Erythroblast (primary cell): ENCODE measurements around the gene ANKRD35.

Source experiments
- GATA1 ChIP-seq: IDR thresholded peaks from 2 replicates; pipeline ENCODE4 v1.6.1; 2011; ENCODE audit warnings: low read depth, mild to moderate bottlenecking, control low read depth, low read length, moderate library complexity
- POLR2A ChIP-seq: IDR thresholded peaks from 2 replicates; pipeline ENCODE4 v1.6.1; 2011; ENCODE audit warnings: mild to moderate bottlenecking, low read length

- TF ChIP-seq POLR2A, result peak; percentile 6
- TF ChIP-seq GATA1, result no peak
These were observed 33.6 kb upstream of the ANKRD35 start for GRCh38 chr1:145918992-145919939.
